ENCODE results near the gene TMEM120A. TPM values are rescaled to one million over a fixed set of nuclear protein-coding genes. Genes with fewer than 3 reads are reported as not detected.

Gene TMEM120A
- total and polyA plus RNA-seq, 2 experiments from 2014 or later: 12.7 to 22.3 TPM

DNA sequence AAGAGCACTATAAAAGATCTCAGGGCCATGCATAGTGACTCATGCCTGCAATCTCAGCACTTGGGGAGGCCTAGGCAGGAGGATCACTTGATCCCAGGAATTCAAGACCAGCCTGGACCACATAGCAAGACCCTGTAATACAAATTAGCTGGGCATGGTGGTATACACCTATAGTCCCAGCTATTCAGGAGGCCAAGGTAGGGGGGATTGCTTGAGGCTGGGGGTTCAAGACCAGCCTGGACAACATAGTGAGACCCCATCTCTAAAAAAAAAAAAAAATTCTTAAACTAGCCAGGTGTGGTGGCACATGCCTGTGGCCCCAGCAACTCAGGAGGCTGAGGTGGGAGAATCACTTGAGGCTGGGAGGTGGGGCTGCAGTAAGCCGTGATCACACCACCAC, 37.6 kb upstream of the TMEM120A start:
- peaks cover 2% of the 10 kb centered on the region for H3K27me3 Mint-ChIP-seq (ENCODE audit: insufficient read depth, low read depth, poor library complexity)
- H3K4me3 Mint-ChIP-seq: no peak overlapping the region
- H3K9me2 ChIP-seq (ENCODE audit: insufficient read depth): no peaks in the 10 kb centered on the region
- H3K36me3 ChIP-seq (ENCODE audit: insufficient read depth): no peaks in the 10 kb centered on the region
- H3K4me2 ChIP-seq: no peak overlapping the region
- no peak for TF ChIP-seq ZNF462 (CRISPR knock-in tag; IDR thresholded peaks at IDR 0.05)
- TF ChIP-seq, protein P1, sequence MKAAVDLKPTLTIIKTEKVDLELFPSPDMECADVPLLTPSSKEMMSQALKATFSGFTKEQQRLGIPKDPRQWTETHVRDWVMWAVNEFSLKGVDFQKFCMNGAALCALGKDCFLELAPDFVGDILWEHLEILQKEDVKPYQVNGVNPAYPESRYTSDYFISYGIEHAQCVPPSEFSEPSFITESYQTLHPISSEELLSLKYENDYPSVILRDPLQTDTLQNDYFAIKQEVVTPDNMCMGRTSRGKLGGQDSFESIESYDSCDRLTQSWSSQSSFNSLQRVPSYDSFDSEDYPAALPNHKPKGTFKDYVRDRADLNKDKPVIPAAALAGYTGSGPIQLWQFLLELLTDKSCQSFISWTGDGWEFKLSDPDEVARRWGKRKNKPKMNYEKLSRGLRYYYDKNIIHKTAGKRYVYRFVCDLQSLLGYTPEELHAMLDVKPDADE (IDR thresholded peaks at IDR 0.05): no peak
- no peak for TF ChIP-seq ZNF331 (CRISPR knock-in tag; IDR thresholded peaks at IDR 0.05; ENCODE audit: low read depth)
- TF ChIP-seq EZH2 (IDR thresholded peaks at IDR 0.05; ENCODE audit: low read depth, unreplicated experiment): no peak
- TF ChIP-seq, protein P2, sequence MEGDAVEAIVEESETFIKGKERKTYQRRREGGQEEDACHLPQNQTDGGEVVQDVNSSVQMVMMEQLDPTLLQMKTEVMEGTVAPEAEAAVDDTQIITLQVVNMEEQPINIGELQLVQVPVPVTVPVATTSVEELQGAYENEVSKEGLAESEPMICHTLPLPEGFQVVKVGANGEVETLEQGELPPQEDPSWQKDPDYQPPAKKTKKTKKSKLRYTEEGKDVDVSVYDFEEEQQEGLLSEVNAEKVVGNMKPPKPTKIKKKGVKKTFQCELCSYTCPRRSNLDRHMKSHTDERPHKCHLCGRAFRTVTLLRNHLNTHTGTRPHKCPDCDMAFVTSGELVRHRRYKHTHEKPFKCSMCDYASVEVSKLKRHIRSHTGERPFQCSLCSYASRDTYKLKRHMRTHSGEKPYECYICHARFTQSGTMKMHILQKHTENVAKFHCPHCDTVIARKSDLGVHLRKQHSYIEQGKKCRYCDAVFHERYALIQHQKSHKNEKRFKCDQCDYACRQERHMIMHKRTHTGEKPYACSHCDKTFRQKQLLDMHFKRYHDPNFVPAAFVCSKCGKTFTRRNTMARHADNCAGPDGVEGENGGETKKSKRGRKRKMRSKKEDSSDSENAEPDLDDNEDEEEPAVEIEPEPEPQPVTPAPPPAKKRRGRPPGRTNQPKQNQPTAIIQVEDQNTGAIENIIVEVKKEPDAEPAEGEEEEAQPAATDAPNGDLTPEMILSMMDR (conservative IDR thresholded peaks at IDR 0.05; ENCODE audit: low read depth in 2 of 2): no peak
- TF ChIP-seq POLR2AphosphoS5 (IDR thresholded peaks at IDR 0.05; ENCODE audit: low read depth): no peak
- TF ChIP-seq EZH2phosphoT487 (IDR thresholded peaks at IDR 0.05; ENCODE audit: unreplicated experiment): no peak
- TF ChIP-seq CREB1 (CRISPR knock-in tag; IDR thresholded peaks at IDR 0.05; ENCODE audit: low read depth): no peak
- TF ChIP-seq JUNB (IDR thresholded peaks at IDR 0.05; ENCODE audit: unreplicated experiment): no peak
- TF ChIP-seq STAT1 (IDR thresholded peaks at IDR 0.05; ENCODE audit: unreplicated experiment): no peak
- TF ChIP-seq ZNF114 (CRISPR knock-in tag; IDR thresholded peaks at IDR 0.05): no peak
- no peak for TF ChIP-seq NANOG (IDR thresholded peaks at IDR 0.05; ENCODE audit: borderline replicate concordance)
- TF ChIP-seq, protein P3, sequence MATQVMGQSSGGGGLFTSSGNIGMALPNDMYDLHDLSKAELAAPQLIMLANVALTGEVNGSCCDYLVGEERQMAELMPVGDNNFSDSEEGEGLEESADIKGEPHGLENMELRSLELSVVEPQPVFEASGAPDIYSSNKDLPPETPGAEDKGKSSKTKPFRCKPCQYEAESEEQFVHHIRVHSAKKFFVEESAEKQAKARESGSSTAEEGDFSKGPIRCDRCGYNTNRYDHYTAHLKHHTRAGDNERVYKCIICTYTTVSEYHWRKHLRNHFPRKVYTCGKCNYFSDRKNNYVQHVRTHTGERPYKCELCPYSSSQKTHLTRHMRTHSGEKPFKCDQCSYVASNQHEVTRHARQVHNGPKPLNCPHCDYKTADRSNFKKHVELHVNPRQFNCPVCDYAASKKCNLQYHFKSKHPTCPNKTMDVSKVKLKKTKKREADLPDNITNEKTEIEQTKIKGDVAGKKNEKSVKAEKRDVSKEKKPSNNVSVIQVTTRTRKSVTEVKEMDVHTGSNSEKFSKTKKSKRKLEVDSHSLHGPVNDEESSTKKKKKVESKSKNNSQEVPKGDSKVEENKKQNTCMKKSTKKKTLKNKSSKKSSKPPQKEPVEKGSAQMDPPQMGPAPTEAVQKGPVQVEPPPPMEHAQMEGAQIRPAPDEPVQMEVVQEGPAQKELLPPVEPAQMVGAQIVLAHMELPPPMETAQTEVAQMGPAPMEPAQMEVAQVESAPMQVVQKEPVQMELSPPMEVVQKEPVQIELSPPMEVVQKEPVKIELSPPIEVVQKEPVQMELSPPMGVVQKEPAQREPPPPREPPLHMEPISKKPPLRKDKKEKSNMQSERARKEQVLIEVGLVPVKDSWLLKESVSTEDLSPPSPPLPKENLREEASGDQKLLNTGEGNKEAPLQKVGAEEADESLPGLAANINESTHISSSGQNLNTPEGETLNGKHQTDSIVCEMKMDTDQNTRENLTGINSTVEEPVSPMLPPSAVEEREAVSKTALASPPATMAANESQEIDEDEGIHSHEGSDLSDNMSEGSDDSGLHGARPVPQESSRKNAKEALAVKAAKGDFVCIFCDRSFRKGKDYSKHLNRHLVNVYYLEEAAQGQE (IDR thresholded peaks at IDR 0.05; ENCODE audit: unreplicated experiment): no peak
- no peaks in the 10 kb centered on the region for H3K9me3 Mint-ChIP-seq
- no peaks in the 10 kb centered on the region for H3K27me3 ChIP-seq (ENCODE audit: insufficient read depth)
- no peak overlapping the region for H3K27ac ChIP-seq (ENCODE audit: low read depth)
- no peak for DNase-seq (ENCODE audit: low spot score)
- no peak overlapping the region for H2AFZ ChIP-seq
- no peaks in the 10 kb centered on the region for H3K79me2 ChIP-seq (replicated peaks; ENCODE audit: insufficient read depth)
- peaks cover 3% of the 10 kb centered on the region for H4K20me1 ChIP-seq (replicated peaks; ENCODE audit: insufficient read depth)
- no peaks in the 10 kb centered on the region for H3K4me1 ChIP-seq (ENCODE audit: insufficient read depth)
- no peak overlapping the region for H3K4me3 ChIP-seq
- peaks cover 17% of the 10 kb centered on the region for H3K36me3 Mint-ChIP-seq (ENCODE audit: low read depth)
- ATAC-seq: no peak
- H3F3A ChIP-seq (replicated peaks; ENCODE audit: low read depth): no peaks in the 10 kb centered on the region
- no peak overlapping the region for H3K27ac Mint-ChIP-seq
- peaks cover 5% of the 10 kb centered on the region for H3K4me1 Mint-ChIP-seq

Data from GM23338 (cell line).